ENCODE data around the gene R3HCC1L. TPM values are rescaled to one million over a fixed set of nuclear protein-coding genes. Genes with fewer than 3 reads are reported as not detected.
"Not testable (repeated sequence)": the region's sequence is repeated elsewhere in the genome, so short reads cannot be mapped to it uniquely, and the experiment has no call there.

Gene R3HCC1L
- polyA plus RNA-seq, 3 donors from 2014 or later, result 0.22 to 13.9 (median 8.1) TPM

DNA sequence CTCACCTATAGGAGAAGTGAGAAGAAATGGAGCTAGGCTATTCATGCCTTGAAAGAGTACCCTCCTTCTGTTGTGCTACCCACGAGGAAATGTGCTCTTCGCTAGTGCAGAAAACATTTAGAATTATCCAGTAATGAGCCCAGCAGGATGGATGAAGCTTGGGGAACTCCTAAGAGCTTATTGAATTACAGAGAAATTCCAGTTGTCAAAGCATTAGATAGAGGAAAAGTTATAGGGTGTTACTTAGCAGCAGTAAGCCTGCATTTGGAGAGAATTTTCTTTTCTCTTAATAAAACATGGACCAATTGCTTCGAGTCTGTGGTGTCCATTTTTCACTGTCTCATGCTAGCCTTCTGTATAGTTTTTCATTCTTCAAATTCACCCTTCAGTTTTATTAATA, 5.0 kb downstream of the R3HCC1L start:
- Mint-ChIP-seq H3K4me3 (no peak overlapping the region), H3K27me3 (ENCODE audit: low read depth in 3 of 3) (peaks cover 0 to 3% (median 2%) of the 10 kb centered on the region in 3 donors), H3K27ac (no peak overlapping the region), H3K4me1 (peaks cover 56 to 88% of the 10 kb centered on the region in 2 donors), H3K9me3 (no peaks in the 10 kb centered on the region), H3K36me3 (no peaks in the 10 kb centered on the region)
- no peak for DNase-seq

DNA sequence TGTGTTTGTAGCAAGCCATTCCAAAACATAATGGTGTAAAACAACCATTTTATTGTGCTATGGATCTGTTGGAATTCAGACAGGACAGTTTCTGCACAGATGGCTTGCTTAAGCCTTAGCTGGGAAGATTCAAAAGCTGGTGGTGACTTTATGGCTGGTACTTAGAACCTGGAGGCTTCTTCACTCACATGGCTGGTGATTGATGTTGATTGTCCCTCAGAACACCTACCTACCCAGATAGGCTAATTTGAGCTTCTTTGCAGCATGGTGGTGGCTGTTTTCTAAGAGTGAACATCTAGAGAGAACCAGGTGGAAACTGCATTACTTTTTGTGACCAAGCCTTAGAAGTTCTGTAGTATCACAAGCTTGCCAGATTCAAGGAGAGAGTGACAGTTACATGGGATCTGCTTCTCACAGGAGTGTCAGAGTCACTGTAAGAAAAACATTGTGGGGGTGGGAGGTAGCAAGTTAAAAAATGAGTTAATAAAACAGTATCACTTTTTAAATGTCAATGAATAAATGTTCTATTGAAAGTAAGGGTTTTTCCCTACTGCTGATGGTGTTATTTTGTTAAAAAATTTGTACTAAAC, 7.1 kb downstream of the R3HCC1L start:
- no peak for DNase-seq
- no peaks in the 10 kb centered on the region for H3K9me3 Mint-ChIP-seq
- no peaks in the 10 kb centered on the region for H3K27me3 Mint-ChIP-seq (ENCODE audit: low read depth in 3 of 3)
- H3K4me1 Mint-ChIP-seq, result peaks cover 48 to 86% of the 10 kb centered on the region in 2 donors
- peak overlapping the region in 1 of 6 donors; percentile 49 for H3K27ac Mint-ChIP-seq
- peaks cover 4 to 8% (median 8%) of the 10 kb centered on the region in 3 donors for H3K36me3 Mint-ChIP-seq
- H3K4me3 Mint-ChIP-seq, result no peak overlapping the region

DNA sequence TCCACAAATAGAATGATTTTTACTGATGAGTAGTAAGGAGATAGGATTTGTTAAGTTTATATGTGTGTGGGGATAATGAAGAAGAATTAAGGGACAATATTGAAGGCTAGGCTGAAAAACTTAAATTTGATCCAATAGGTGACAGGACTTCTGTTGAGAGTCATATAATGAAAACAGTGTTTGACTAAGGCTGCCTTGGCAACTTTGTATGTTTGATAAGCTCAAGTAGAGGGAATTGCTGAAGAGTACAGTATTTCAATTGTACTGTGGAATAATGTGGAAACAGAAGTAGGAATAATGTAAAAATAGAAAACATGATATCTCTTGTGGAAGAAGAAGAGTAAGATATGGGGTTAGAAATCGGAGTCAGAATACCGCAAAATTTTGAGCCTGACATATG, 10.5 kb downstream of the R3HCC1L start:
- Mint-ChIP-seq H3K27me3 (ENCODE audit: low read depth in 3 of 3) (no peaks in the 10 kb centered on the region), H3K9me3 (peaks cover 3 to 16% (median 12%) of the 10 kb centered on the region in 6 donors), H3K27ac (peak overlapping the region in 1 of 6 donors; percentile 3), H3K4me3 (no peak overlapping the region), H3K36me3 (peaks cover 24 to 32% (median 32%) of the 10 kb centered on the region in 3 donors), H3K4me1 (peaks cover 35 to 81% of the 10 kb centered on the region in 2 donors)
- no peak for DNase-seq

DNA sequence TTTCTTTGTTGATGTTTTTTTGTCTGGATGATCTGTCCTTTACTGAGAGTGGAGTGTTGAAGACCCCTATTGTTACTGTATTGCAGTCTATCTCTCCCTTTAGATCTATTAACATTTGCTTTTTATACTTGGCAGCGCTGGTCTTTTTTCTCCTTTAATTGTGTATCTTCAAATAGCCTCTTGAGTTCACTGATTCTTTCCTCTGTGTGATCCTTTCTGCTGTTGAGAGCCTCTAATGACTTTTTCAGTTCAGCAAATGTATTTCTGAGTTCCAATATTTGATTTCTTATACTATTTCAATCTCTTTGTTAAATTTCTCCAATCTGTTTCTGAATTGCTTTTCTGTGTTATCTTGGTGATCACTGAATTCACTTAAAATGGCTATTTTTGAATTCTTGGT, 15.4 kb downstream of the R3HCC1L start:
- no peak for DNase-seq
- no peak overlapping the region for H3K27ac Mint-ChIP-seq
- H3K4me3 Mint-ChIP-seq, result no peak overlapping the region
- H3K9me3 Mint-ChIP-seq, result peaks cover 9 to 26% (median 18%) of the 10 kb centered on the region in 6 donors
- H3K36me3 Mint-ChIP-seq, result peaks cover 43 to 50% (median 45%) of the 10 kb centered on the region in 3 donors
- peaks cover 27 to 68% of the 10 kb centered on the region in 2 donors for H3K4me1 Mint-ChIP-seq
- H3K27me3 Mint-ChIP-seq (ENCODE audit: low read depth in 3 of 3), result peaks cover 0 to 1% (median 0%) of the 10 kb centered on the region in 3 donors

DNA sequence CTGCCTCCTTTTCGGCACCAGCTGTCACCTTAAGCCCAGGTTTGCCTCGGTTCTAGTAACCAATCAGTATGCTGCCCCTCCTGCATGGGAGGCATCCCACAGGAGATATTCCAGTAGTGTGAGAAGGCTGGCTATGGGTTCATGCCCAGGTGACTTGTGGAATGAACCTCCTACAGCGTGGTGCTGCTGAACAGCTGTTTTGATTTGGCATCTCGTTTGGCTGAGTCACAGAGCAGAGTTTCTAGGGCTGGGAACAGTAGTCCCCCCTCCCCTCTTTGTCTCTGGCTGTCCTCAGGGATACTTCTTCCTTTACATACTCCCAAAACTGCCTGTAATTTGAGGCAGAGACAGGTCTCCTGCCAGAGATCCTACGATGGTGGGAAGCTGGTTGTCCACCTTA, 16.1 kb downstream of the R3HCC1L start:
- H3K27me3 Mint-ChIP-seq (ENCODE audit: low read depth in 3 of 3), result peaks cover 0 to 1% (median 0%) of the 10 kb centered on the region in 3 donors
- H3K36me3 Mint-ChIP-seq, result peaks cover 40 to 47% (median 45%) of the 10 kb centered on the region in 3 donors
- H3K4me3 Mint-ChIP-seq, result no peak overlapping the region
- H3K4me1 Mint-ChIP-seq, result peaks cover 26 to 70% of the 10 kb centered on the region in 2 donors
- H3K27ac Mint-ChIP-seq, result no peak overlapping the region
- H3K9me3 Mint-ChIP-seq, result peaks cover 9 to 26% (median 18%) of the 10 kb centered on the region in 6 donors
- DNase-seq, result no peak

DNA sequence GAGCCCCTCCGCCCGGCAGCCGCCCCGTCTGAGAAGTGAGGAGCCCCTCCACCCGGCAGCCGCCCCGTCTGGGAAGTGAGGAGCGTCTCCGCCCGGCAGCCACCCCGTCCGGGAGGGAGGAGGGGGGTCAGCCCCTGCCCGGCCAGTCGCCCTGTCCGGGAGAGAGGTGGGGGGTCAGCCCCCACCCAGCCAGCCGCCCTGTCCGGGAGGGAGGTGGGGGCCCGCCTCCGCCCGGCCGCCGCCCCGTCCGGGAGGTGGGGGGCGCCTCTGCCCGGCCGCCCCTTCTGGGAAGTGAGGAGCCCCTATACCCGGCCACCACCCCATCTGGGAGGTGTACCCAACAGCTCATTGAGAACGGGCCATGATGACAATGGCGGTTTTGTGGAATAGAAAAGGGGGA, 18.3 kb downstream of the R3HCC1L start:
- Mint-ChIP-seq H3K36me3 (peaks cover 33 to 45% (median 36%) of the 10 kb centered on the region in 3 donors), H3K4me1 (peaks cover 26 to 70% of the 10 kb centered on the region in 2 donors), H3K9me3 (peaks cover 9 to 26% (median 18%) of the 10 kb centered on the region in 6 donors)
- DNase-seq; H3K27me3 Mint-ChIP-seq (ENCODE audit: low read depth in 3 of 3); H3K27ac Mint-ChIP-seq; H3K4me3 Mint-ChIP-seq: not testable (repeated sequence)

DNA sequence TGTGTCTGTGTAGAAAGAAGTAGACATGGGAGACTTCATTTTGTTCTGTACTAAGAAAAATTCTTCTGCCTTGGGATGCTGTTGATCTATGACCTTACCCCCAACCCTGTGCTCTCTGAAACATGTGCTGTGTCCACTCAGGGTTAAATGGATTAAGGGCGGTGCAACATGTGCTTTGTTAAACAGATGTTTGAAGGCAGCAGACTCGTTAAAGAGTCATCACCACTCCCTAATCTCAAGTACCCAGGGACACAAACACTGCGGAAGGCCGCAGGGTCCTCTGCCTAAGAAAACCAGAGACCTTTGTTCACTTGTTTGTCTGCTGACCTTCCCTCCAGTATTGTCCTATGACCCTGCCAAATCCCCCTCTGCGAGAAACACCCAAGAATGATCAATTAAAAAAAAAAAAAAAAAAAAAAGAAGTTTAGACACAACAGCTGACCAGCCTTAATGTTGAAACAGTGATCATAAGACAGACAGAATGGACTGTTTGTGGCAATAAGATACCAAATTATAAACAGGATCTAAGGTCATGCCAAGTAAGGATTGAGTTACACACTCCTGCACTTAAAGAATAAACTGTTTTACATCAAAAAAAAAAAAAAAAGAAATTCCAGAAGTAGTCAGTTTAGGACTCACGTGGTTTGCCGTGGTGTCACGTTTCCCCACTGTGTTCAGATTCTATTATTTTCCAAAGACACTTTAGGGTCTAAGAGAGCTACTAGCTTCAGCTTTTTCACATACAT, 18.9 kb downstream of the R3HCC1L start:
- peaks cover 5 to 25% (median 18%) of the 10 kb centered on the region in 6 donors for H3K9me3 Mint-ChIP-seq
- not testable (repeated sequence) for DNase-seq; H3K4me3 Mint-ChIP-seq; H3K27me3 Mint-ChIP-seq (ENCODE audit: low read depth in 3 of 3); H3K27ac Mint-ChIP-seq
- H3K4me1 Mint-ChIP-seq, result peaks cover 25 to 68% of the 10 kb centered on the region in 2 donors
- peaks cover 31 to 46% (median 36%) of the 10 kb centered on the region in 3 donors for H3K36me3 Mint-ChIP-seq

DNA sequence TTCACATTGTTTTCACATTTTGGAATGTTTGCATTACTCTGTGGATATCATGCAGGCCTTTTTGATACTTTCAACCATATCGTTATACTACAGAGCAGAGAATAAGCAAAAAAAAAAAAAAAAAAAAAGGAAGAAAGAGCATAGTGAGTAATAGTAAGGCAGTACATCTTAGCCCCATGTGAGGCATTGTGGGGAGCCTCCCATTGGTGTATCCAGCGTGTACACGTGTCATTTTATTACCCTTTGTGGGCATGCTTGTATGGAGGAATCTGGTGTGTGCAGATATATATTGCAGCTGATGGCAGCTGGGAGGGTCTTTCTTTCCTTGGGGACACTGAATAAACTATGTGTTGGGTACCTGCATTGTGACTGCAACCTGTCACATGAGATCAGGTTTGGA, 19.6 kb downstream of the R3HCC1L start:
- DNase-seq, result no peak
- Mint-ChIP-seq H3K4me3 (no peak overlapping the region), H3K4me1 (peaks cover 25 to 62% of the 10 kb centered on the region in 2 donors), H3K9me3 (peaks cover 5 to 19% (median 12%) of the 10 kb centered on the region in 6 donors), H3K36me3 (peaks cover 27 to 40% (median 31%) of the 10 kb centered on the region in 3 donors), H3K27ac (no peak overlapping the region), H3K27me3 (ENCODE audit: low read depth in 3 of 3) (peaks cover 0 to 1% (median 0%) of the 10 kb centered on the region in 3 donors)

DNA sequence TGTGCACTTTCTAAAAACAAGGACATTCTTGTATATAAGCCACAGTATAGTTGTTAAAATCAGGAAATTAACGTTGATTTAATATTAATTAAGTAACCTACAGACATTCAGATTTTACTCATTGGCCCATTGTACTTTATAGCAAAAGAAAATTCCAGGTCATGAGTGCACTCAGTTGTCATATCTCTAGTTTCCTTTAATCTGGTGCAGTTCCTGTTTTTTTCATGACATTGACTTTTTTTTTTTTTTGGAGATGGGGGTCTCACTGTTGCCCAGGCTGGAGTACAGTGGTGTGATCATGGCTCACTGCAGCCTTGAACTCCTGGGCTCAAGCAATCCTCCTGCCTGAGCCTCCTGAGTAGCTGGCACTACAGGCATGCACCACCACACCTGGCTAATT, 24.1 kb downstream of the R3HCC1L start:
- DNase-seq, result no peak
- H3K9me3 Mint-ChIP-seq, result no peaks in the 10 kb centered on the region
- peaks cover 17 to 39% of the 10 kb centered on the region in 2 donors for H3K4me1 Mint-ChIP-seq
- H3K27me3 Mint-ChIP-seq (ENCODE audit: low read depth in 3 of 3), result no peaks in the 10 kb centered on the region
- H3K4me3 Mint-ChIP-seq, result no peak overlapping the region
- H3K27ac Mint-ChIP-seq, result no peak overlapping the region
- H3K36me3 Mint-ChIP-seq, result peaks cover 6 to 16% (median 6%) of the 10 kb centered on the region in 3 donors

DNA sequence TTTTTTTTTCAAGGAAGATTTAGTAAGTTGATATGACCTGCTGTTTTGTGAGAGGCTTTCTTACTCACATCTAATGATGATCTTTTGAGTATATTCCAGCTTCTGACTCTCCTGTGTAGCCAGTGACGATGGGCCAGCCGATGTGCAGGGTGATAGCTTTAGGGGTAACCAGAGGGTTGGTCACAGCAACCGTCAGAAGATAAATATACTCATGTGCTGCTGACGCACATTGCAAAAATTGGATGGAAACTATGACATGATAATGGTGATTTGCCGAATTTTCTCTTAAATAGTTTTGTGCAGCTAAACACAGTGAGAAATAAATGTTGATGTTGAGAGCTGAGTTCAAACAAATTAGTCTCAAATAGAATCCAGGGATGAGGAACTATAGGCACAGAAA, 29.5 kb downstream of the R3HCC1L start:
- H3K27me3 Mint-ChIP-seq (ENCODE audit: low read depth in 3 of 3), result peaks cover 0 to 2% (median 0%) of the 10 kb centered on the region in 3 donors
- H3K4me3 Mint-ChIP-seq, result no peak overlapping the region
- H3K27ac Mint-ChIP-seq, result peak overlapping the region in 5 of 6 donors; percentile 32 to 76 (median 59)
- no peak for DNase-seq
- peaks cover 4 to 8% (median 5%) of the 10 kb centered on the region in 3 donors for H3K36me3 Mint-ChIP-seq
- no peaks in the 10 kb centered on the region for H3K9me3 Mint-ChIP-seq
- H3K4me1 Mint-ChIP-seq, result peaks cover 45 to 50% of the 10 kb centered on the region in 2 donors

DNA sequence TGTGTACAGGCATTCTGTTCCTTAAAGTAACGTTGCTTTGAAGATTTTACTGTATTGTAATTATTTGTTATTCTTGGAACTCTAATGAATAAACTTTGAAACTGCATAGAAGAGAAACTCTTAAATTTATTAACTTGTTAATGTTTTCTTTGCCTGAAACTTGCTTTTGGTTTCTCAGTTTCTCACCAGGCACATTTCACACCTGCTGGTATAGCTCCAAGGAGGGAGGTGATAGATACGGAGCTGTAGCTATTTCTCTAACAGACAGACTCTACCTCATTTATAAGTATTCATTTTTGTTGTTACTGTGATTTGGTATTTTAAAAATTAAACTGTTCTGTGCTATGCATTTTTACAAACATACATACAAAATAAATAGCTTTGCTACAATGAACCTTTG, 32.7 kb downstream of the R3HCC1L start:
- H3K27me3 Mint-ChIP-seq (ENCODE audit: low read depth in 3 of 3), result peaks cover 0 to 2% (median 0%) of the 10 kb centered on the region in 3 donors
- H3K36me3 Mint-ChIP-seq, result peaks cover 4 to 10% (median 5%) of the 10 kb centered on the region in 3 donors
- H3K9me3 Mint-ChIP-seq, result no peaks in the 10 kb centered on the region
- H3K27ac Mint-ChIP-seq, result peak overlapping the region in 4 of 6 donors; percentile 24 to 65 (median 43)
- peaks cover 65 to 73% of the 10 kb centered on the region in 2 donors for H3K4me1 Mint-ChIP-seq
- peak overlapping the region in 4 of 5 donors; percentile 5 to 39 (median 24) for H3K4me3 Mint-ChIP-seq
- no peak for DNase-seq

DNA sequence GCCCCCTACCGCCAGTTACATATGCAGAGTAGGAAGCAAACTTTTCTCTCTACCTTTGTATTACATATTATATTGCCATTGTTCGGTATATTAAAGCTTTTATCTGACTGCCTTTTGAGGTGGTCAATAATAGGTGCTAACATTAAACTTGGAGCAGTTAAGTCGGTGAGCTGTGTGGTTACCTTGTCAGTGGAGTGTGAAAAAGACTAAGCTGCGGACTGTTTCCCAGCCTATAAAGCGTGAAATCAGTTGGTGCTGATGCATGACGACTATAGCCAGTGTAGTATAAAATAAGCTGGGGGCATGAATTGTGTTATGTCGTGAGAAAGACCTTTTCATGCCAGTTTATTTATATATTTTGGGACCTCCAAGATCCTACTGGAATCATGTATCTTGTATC, 33.7 kb downstream of the R3HCC1L start:
- DNase-seq, result no peak
- Mint-ChIP-seq H3K27me3 (ENCODE audit: low read depth in 3 of 3) (peaks cover 0 to 2% (median 0%) of the 10 kb centered on the region in 3 donors), H3K4me3 (peak overlapping the region in 4 of 5 donors; percentile 10 to 61 (median 32)), H3K36me3 (peaks cover 4 to 10% (median 5%) of the 10 kb centered on the region in 3 donors), H3K4me1 (peaks cover 72 to 82% of the 10 kb centered on the region in 2 donors), H3K27ac (peak overlapping the region in 4 of 6 donors; percentile 6 to 15 (median 10)), H3K9me3 (no peaks in the 10 kb centered on the region)

DNA sequence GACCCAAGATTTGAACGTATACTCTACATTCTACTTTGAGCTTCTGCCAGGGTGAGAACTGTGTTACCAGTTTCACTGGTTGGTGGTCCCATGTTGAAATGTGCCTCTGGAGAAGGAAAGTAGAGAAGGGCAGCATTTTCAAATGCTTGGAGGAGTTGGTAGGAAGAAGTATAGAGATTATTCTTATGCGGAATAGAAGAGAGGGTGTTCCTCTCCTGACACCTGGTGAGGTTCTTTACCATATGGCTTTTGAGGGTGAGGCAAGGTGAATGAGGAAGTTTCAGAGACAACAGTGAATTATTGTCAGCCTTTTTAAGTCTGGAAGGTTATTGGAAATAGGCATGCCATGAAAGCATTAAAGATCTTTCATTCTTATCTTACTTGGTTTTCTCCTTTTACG, 34.3 kb downstream of the R3HCC1L start:
- no peak for DNase-seq
- Mint-ChIP-seq H3K9me3 (no peaks in the 10 kb centered on the region), H3K27ac (peak overlapping the region in 2 of 6 donors; percentile 8 to 26), H3K4me1 (peaks cover 71 to 83% of the 10 kb centered on the region in 2 donors), H3K36me3 (peaks cover 0 to 10% (median 4%) of the 10 kb centered on the region in 3 donors), H3K27me3 (ENCODE audit: low read depth in 3 of 3) (peaks cover 0 to 2% (median 0%) of the 10 kb centered on the region in 3 donors), H3K4me3 (no peak overlapping the region)

DNA sequence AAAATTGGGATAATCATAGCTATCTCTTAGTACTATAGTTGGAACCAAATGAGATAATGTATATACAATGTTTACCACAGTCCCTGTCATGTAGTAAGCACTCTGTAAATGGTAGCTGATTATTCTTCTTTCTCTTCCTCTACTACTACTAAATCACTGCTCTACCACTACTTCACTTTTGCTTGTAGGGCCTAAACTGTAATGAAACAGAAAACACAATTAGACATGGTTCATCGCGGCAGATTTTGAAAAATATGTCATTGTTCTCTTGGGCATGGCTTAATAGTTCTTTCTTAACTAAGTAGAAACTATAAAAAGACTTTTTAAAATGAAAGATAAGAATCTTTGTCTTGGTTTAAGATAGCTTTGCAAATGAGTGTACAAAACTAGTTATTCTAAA, 34.9 kb downstream of the R3HCC1L start:
- peaks cover 68 to 81% of the 10 kb centered on the region in 2 donors for H3K4me1 Mint-ChIP-seq
- H3K4me3 Mint-ChIP-seq, result no peak overlapping the region
- H3K36me3 Mint-ChIP-seq, result peaks cover 0 to 6% (median 0%) of the 10 kb centered on the region in 3 donors
- DNase-seq, result no peak
- peak overlapping the region in 1 of 6 donors; percentile 41 for H3K27ac Mint-ChIP-seq
- H3K9me3 Mint-ChIP-seq, result no peaks in the 10 kb centered on the region
- H3K27me3 Mint-ChIP-seq (ENCODE audit: low read depth in 3 of 3), result peaks cover 0 to 2% (median 0%) of the 10 kb centered on the region in 3 donors

Data from immature natural killer cell (primary cell).